Astrocyte of the spinal cord (primary cell): Measurements from ENCODE around the gene TMEM244.
A peak's percentile ranks its signal among the peaks of the same experiment; 100 is the strongest.

Experiments used
- DNase-seq: peaks from one replicate; pipeline ENCODE4 v3.0.0; 2011; ENCODE audit warnings: low read depth, low spot score
- H3K4me3 ChIP-seq: 2 replicates; pipeline ENCODE4 v1.5.1; 2011; ENCODE audit warnings: low read depth, mild to moderate bottlenecking, low read length, moderate library complexity
- CTCF ChIP-seq: IDR thresholded peaks from 2 replicates; pipeline ENCODE4 v1.5.1; 2012; ENCODE audit warnings: low read depth, mild to moderate bottlenecking, low read length, inconsistent platforms
- in situ Hi-C: cut with HindIII; loops from 2 replicates; pipeline ENCODE4 v1.10.0; 2017; ENCODE audit warnings: low sequenced_read_pairs

TMEM244 gene

GRCh38 chr6:129860908-129861665 is at the start of gene TMEM244:
Gene TMEM244 (minus strand): TSS chr6:129861315. CDS start chr6:129861188, 127 bp downstream.
- no peak for TF ChIP-seq CTCF
- DNase-seq = peak; percentile 51
- H3K4me3 ChIP-seq = peak within 1 kb of the TSS; percentile 6
- in situ Hi-C loops = no loop called here

DNA sequence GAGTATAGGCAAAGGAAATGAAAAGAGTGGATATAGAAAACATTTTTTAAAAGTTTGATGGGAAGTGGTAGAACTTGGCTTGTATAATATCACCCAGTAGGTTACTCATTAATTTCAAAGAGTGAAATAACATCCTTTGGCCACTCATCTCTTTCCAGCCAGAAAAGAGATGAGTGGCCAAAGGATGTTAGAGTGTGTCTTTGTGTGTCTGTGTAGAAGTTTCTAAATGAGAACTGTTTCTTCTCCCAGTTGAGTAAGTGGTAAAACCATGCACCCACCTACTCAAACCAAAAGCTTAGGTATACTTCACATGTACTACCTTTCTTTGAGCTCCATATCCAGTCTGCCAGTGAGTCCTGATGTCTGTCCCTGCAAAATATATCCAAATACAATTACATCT is 47.7 kb upstream of the TMEM244 start:
- in situ Hi-C loops = no loop called here

DNA sequence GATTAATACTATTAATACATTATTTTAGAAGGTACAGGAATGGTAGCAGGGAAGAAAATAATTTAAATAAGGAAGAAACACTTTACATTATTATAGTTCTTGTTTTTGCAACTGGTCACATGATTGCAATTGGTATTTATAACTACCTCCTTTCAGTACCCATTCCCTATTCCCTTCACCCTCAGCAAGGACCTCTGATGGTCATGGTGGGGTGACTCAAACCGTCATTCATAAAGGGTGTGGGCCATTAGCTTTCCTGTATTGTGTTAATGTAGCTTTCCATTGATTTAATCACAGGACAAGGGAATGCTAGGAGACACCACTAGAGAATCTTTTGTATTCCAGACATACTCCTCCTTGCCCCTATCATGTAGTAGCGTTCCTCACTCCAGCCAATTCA is 47.2 kb upstream of the TMEM244 start:
- no peak for DNase-seq
- in situ Hi-C loops = no loop called here
- H3K4me3 ChIP-seq = no peak overlapping the region
- no peak for TF ChIP-seq CTCF

More for the DNA sequence above, 47.7 kb upstream of the TMEM244 start:
- no peak for TF ChIP-seq CTCF
- H3K4me3 ChIP-seq = no peak overlapping the region
- no peak for DNase-seq

DNA sequence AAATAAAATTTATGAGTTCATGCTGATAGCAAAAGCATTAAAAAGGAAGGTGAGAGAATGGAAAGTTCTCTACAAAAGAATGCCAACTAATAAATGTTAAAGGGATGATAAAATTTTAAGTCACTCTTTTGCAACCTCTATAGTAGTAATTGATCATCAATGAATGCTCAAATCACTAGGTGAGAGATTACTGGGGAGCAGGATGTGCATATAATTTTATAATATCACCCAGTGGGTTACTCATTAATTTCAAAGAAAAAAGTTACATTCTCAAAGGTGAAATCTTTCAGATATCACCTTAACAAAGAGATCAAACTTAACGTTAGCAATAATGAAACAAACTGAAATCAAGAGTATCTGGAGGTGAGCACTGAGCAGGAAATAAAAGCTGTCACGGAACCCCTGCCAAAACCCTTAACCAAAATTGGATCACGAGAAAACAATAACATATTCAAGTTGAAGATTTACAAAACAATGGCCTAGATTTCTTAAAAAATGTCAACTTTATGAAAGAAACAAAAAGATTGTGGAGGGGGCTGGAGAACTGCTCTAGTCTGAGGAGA is 45.5 kb upstream of the TMEM244 start:
- DNase-seq = no peak
- no peak overlapping the region for H3K4me3 ChIP-seq
- TF ChIP-seq CTCF = no peak
- in situ Hi-C loops = no loop called here

- in situ Hi-C loops = no loop called here
- no peak for TF ChIP-seq CTCF
Observed at GRCh38 chr6:129903082-129903481, 42.0 kb upstream of the TMEM244 start.

GRCh38 chr6:129902681-129903080 is 41.6 kb upstream of the TMEM244 start:
- TF ChIP-seq CTCF = no peak
- in situ Hi-C loops = no loop called here
- H3K4me3 ChIP-seq = no peak overlapping the region
- no peak for DNase-seq

More at GRCh38 chr6:129903082-129903481, 42.0 kb upstream of the TMEM244 start:
- DNase-seq = peak; percentile 26
- H3K4me3 ChIP-seq = no peak overlapping the region
